ENCODE results near the gene PHF21A.

- TF ChIP-seq GATA2 (IDR thresholded peaks at IDR 0.05; ENCODE audit: low read depth, low read length) (no peak), GATA3 (IDR thresholded peaks at IDR 0.05; ENCODE audit: low read depth, low read length) (no peak)
These were observed 73.1 kb downstream of the PHF21A start for GRCh38 chr11:46048198-46048597.
